ENCODE data around the gene MUCL3. TPM values are rescaled to one million over a fixed set of nuclear protein-coding genes. Genes with fewer than 3 reads are reported as not detected.

MUCL3 gene
- total and polyA plus RNA-seq, 10 of the 15 experiments (the other 5 are each of a cell fraction or from before 2014, with no cell fraction given), result 0.03 to 1.4 (median 0.61) TPM

- ChIA-PET RAD21 (ENCODE audit: unreplicated experiment) (no interaction called here), POLR2A (interaction anchor here (0.7 to 1.0 kb wide), 2 partner anchors 12 to 76 kb away, joined by 3 read pairs; partner anchors contain the start of gene VARS2), CTCF (no interaction called here), SMC1A (ENCODE audit: uncharacterized antibody, unreplicated experiment) (interaction anchor here (0.9 kb wide), 1 partner anchor 11 kb away, joined by 5 read pairs; no protein-coding TSS in a partner anchor)
- peak; percentile 62 for ATAC-seq
- 48% methylated on average over 8 of the region's 8 CpGs for WGBS (ENCODE audit: insufficient coverage, insufficient replicate concordance, low lambda C conversion rate, missing lambda C conversion rate)
- intact Hi-C loops (cut with micrococcal nuclease; ENCODE audit: unreplicated experiment), result no loop called here
- H4K20me1 ChIP-seq (ENCODE audit: control insufficient read depth, insufficient read depth), result no peaks in the 10 kb centered on the region
- peaks cover 5% of the 10 kb centered on the region for H3K4me1 ChIP-seq (ENCODE audit: control insufficient read depth, insufficient read depth, low read length)
- H3K79me2 ChIP-seq (ENCODE audit: control insufficient read depth, insufficient read depth, low read length), result no peaks in the 10 kb centered on the region
- DNase-seq (ENCODE audit: low read depth, low spot score), result no peak
- peak overlapping the region; percentile 91 for H2AFZ ChIP-seq (ENCODE audit: control insufficient read depth, low read depth, low read length)
- FAIRE-seq, result no peak
- H3K4me2 ChIP-seq (ENCODE audit: control insufficient read depth, insufficient read depth), result peak overlapping the region; percentile 74
- H3K9me3 ChIP-seq (replicated peaks; ENCODE audit: control insufficient read depth, insufficient read depth, low read length), result no peaks in the 10 kb centered on the region
- no peaks in the 10 kb centered on the region; a peak in 1 of 4 replicates for H3K27me3 ChIP-seq (replicated peaks in 1 of 2; ENCODE audit: control insufficient read depth in 2 of 2, insufficient read depth in 2 of 2, low read length in 1 of 2)
- no TSS peak for BruUV-seq (replicated peaks)
- H3K9ac ChIP-seq (ENCODE audit: control insufficient read depth, insufficient read depth, low read length), result peak overlapping the region; percentile 20; the same call in 1 of the 2 replicates
- H3K36me3 ChIP-seq (ENCODE audit: control insufficient read depth in 2 of 2, insufficient read depth in 2 of 2, low read length in 1 of 2), result no peaks in the 10 kb centered on the region
- no peak overlapping the region for H3K4me3 ChIP-seq
- no peak overlapping the region for H3K27ac ChIP-seq (ENCODE audit: control insufficient read depth, insufficient read depth)
- in situ Hi-C loops (cut with MboI), result no loop called here
- TF ChIP-seq CEBPB (IDR thresholded peaks at IDR 0.05; ENCODE audit: borderline replicate concordance in 1 of 2, low read depth in 2 of 2, low read length in 2 of 2) (no peak), NFIC (IDR thresholded peaks at IDR 0.05; ENCODE audit: low read depth, low read length) (no peak), BHLHE40 (IDR thresholded peaks at IDR 0.05; ENCODE audit: borderline replicate concordance in 1 of 2, low read depth in 2 of 2, low read length in 1 of 2) (0 out of 4 replicates have a peak, but pooled peaks of 1 of the 2 experiments have one; percentile 3), ZBED1 (IDR thresholded peaks at IDR 0.05; ENCODE audit: borderline replicate concordance) (no peak), FOS (IDR thresholded peaks at IDR 0.05; ENCODE audit: borderline replicate concordance, extremely low read depth, insufficient read length) (no peak), E2F8 (IDR thresholded peaks at IDR 0.05; ENCODE audit: low read depth, partially characterized antibody) (no peak), IKZF2 (IDR thresholded peaks at IDR 0.05) (no peak), NFXL1 (IDR thresholded peaks at IDR 0.05; ENCODE audit: borderline replicate concordance) (no peak), SPI1 (IDR thresholded peaks at IDR 0.05; ENCODE audit: borderline replicate concordance, insufficient read depth, low read depth, low read length) (no peak), NFYA (IDR thresholded peaks at IDR 0.05; ENCODE audit: borderline replicate concordance, low read depth, low read length) (no peak), EED (IDR thresholded peaks at IDR 0.05; ENCODE audit: low read depth) (0 out of 2 replicates have a peak, but pooled peaks have one; percentile 11), RAD51 (IDR thresholded peaks at IDR 0.05) (peak; percentile 59; the same call in 1 of the 2 replicates), ZNF592 (IDR thresholded peaks at IDR 0.05) (no peak)
These were observed 49.8 kb downstream of the MUCL3 start for GRCh38 chr6:30990422-30991086.
